K562 (cell line): ENCODE measurements around the gene RPL14.
"Not testable (repeated sequence)": the region's sequence is repeated elsewhere in the genome, so short reads cannot be mapped to it uniquely, and the experiment has no call there.

Source experiments
- ZC3H4 ChIP-seq: sonication (generic); formaldehyde crosslinking; IDR thresholded peaks from 2 replicates; pipeline ENCODE4 v1.9.0; 2021; ENCODE audit warnings: missing genetic modification reagents, borderline replicate concordance
- ZNF274 ChIP-seq: IDR thresholded peaks from 2 replicates; pipeline ENCODE4 v1.6.1; 2011; ENCODE audit warnings: low read depth, mild to moderate bottlenecking, low read length, moderate library complexity, borderline replicate concordance

- not testable (repeated sequence) for TF ChIP-seq ZNF274; ZC3H4 (CRISPR knock-in tag)
Measured at GRCh38 chr3:40462838-40463237, 5.7 kb downstream of the RPL14 start.
